ENCODE measurements around the gene CNTN1.

CNTN1 gene

DNA sequence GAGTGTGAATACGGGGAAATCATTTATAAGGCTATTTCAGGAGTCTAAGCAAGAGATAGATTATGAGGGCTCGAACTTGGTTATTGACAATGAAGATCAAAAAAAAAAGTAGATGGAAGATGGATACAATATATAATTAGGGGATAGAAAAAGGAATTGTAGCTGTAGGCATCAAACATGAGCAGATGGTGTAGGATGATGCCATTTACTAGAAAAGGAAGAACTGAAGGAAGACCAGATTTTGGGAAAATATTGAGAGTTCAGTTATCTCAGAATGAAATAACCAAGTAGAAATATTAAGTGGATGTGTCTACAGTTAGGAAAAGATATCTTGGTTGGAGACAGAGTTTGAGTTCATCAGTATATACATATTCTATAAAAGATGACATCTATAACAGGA lies 109.6 kb downstream of the CNTN1 start:
- H2AFZ ChIP-seq (ENCODE audit: insufficient read depth, low read length, poor library complexity): no peak overlapping the region
- WGBS (ENCODE audit: extremely low coverage, insufficient coverage, insufficient read length): no CpG with 5 or more reads among the region's 2 CpGs
- no peaks in the 10 kb centered on the region for H3K4me1 ChIP-seq (ENCODE audit: control insufficient read depth in 1 of 2, insufficient read depth in 2 of 2, low read length in 2 of 2)
- H3K9me3 ChIP-seq (ENCODE audit: insufficient read depth, low read depth, low read length): no peaks in the 10 kb centered on the region
- H4K8ac ChIP-seq (ENCODE audit: low read depth, low read length): no peak overlapping the region
- H2BK5ac ChIP-seq (ENCODE audit: low read depth, low read length, poor library complexity): no peak overlapping the region
- H2BK12ac ChIP-seq (ENCODE audit: low read length): no peak overlapping the region
- no peak overlapping the region for H3K4me3 ChIP-seq (ENCODE audit: low read depth, low read length)
- no peak overlapping the region for H3K23ac ChIP-seq (ENCODE audit: low read length)
- no peak for DNase-seq
- H3K4ac ChIP-seq (ENCODE audit: low read depth, low read length): no peak overlapping the region
- H3K18ac ChIP-seq (ENCODE audit: low read length): no peak overlapping the region
- H3K4me2 ChIP-seq (ENCODE audit: low read length): no peak overlapping the region
- H3K27me3 ChIP-seq (ENCODE audit: insufficient read depth, low read length): no peaks in the 10 kb centered on the region
- no peak overlapping the region for H4K91ac ChIP-seq (ENCODE audit: low read depth, low read length)
- no peak overlapping the region for H3K14ac ChIP-seq (ENCODE audit: low read length)
- no peaks in the 10 kb centered on the region for H3K36me3 ChIP-seq (ENCODE audit: control insufficient read depth in 1 of 2, insufficient read depth in 2 of 2, low read length in 2 of 2)
- no peak overlapping the region for H3K27ac ChIP-seq (ENCODE audit: low read depth, low read length)
- H4K12ac ChIP-seq (ENCODE audit: low read depth, low read length): no peak overlapping the region
- H3K9ac ChIP-seq (ENCODE audit: low read length): no peak overlapping the region
- no peak overlapping the region for H2AK5ac ChIP-seq (ENCODE audit: low read length)
- no peak overlapping the region for H2BK120ac ChIP-seq (ENCODE audit: insufficient read depth, low read length, poor library complexity)
- no peaks in the 10 kb centered on the region for H3K79me2 ChIP-seq (ENCODE audit: control insufficient read depth, insufficient read depth, low read length, poor library complexity)
- H3K79me1 ChIP-seq (ENCODE audit: low read length): no peaks in the 10 kb centered on the region

DNA sequence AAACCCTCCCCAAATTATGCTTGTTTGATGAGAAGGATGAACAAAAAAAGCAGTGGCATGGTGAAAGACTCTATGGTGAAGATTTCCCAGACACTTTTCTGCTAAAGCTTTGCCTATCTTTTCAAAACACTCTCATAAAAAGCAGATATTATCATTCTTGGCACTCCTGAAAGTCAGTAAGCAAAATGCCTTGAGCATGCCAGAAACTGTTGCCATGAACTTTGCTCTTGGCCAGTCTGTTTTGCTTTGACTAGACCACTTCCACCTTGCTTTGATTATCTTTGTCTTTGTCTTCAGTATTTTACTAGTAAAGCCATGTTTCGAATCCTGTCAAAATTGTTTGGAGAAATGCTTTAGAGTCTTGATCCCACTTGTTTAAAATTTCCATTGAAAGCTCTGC lies 110.4 kb downstream of the CNTN1 start:
- no peak overlapping the region for H2AFZ ChIP-seq (ENCODE audit: insufficient read depth, low read length, poor library complexity)
- no peak overlapping the region for H4K12ac ChIP-seq (ENCODE audit: low read depth, low read length)
- no peak overlapping the region for H2BK12ac ChIP-seq (ENCODE audit: low read length)
- no peaks in the 10 kb centered on the region for H3K36me3 ChIP-seq (ENCODE audit: control insufficient read depth in 1 of 2, insufficient read depth in 2 of 2, low read length in 2 of 2)
- no peak overlapping the region for H3K23ac ChIP-seq (ENCODE audit: low read length)
- H3K14ac ChIP-seq (ENCODE audit: low read length): no peak overlapping the region
- H4K8ac ChIP-seq (ENCODE audit: low read depth, low read length): no peak overlapping the region
- no peak for DNase-seq
- H2BK5ac ChIP-seq (ENCODE audit: low read depth, low read length, poor library complexity): no peak overlapping the region
- H3K27ac ChIP-seq (ENCODE audit: low read depth, low read length): no peak overlapping the region
- no peak overlapping the region for H3K18ac ChIP-seq (ENCODE audit: low read length)
- WGBS (ENCODE audit: extremely low coverage, insufficient coverage, insufficient read length): no CpG with 5 or more reads among the region's 1 CpG
- no peak overlapping the region for H3K9ac ChIP-seq (ENCODE audit: low read length)
- H3K79me1 ChIP-seq (ENCODE audit: low read length): no peaks in the 10 kb centered on the region
- H3K4me1 ChIP-seq (ENCODE audit: control insufficient read depth in 1 of 2, insufficient read depth in 2 of 2, low read length in 2 of 2): no peaks in the 10 kb centered on the region
- no peak overlapping the region for H3K4me3 ChIP-seq (ENCODE audit: low read depth, low read length)
- H3K4me2 ChIP-seq (ENCODE audit: low read length): no peak overlapping the region
- no peak overlapping the region for H2AK5ac ChIP-seq (ENCODE audit: low read length)
- no peak overlapping the region for H4K91ac ChIP-seq (ENCODE audit: low read depth, low read length)
- no peaks in the 10 kb centered on the region for H3K79me2 ChIP-seq (ENCODE audit: control insufficient read depth, insufficient read depth, low read length, poor library complexity)
- H3K4ac ChIP-seq (ENCODE audit: low read depth, low read length): no peak overlapping the region
- H2BK120ac ChIP-seq (ENCODE audit: insufficient read depth, low read length, poor library complexity): no peak overlapping the region
- H3K9me3 ChIP-seq (ENCODE audit: insufficient read depth, low read depth, low read length): no peaks in the 10 kb centered on the region
- H3K27me3 ChIP-seq (ENCODE audit: insufficient read depth, low read length): no peaks in the 10 kb centered on the region

DNA sequence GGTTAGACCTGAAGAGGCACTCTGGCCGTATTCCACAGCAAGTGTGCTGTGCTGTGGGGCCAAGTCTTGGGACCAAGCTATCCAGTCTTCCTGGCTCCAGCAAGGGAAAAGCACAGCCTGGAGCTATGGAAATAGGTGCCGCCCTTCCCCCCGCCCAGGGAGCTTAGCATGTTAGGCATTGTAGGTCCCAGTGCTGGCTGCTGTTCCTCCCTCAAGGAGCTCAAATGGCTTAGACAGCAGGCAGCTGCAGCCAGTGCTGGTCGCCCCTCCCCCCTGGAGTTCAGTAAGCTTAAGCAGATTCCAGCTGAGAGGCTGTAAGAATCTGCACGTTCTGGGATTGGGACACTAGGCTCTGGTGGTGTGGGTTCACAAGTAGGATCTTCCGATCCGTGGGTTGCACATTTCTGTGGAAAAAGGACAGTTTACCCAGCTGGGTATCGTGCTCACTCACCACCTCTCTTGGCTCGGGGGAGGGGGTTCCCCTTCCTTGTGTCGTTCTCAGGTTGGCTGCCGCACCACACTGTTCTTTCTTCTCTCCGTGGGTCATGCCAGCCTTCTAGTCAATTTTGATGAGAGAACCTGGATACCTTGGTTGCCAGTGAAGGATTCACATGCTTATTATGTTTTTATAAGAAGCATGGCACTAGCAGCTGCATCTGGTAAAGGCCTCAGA lies 127.3 kb downstream of the CNTN1 start:
- Histone ChIP-seq H3K4me2 (ENCODE audit: low read length) (no peak overlapping the region), H3K27me3 (ENCODE audit: insufficient read depth, low read length) (no peaks in the 10 kb centered on the region), H3K4me1 (ENCODE audit: control insufficient read depth in 1 of 2, insufficient read depth in 2 of 2, low read length in 2 of 2) (peaks cover 5 to 8% of the 10 kb centered on the region in 2 experiments), H2AK5ac (ENCODE audit: low read length) (no peak overlapping the region), H2BK12ac (ENCODE audit: low read length) (no peak overlapping the region), H3K27ac (ENCODE audit: low read depth, low read length) (no peak overlapping the region), H2BK120ac (ENCODE audit: insufficient read depth, low read length, poor library complexity) (no peak overlapping the region), H3K9ac (ENCODE audit: low read length) (no peak overlapping the region), H3K9me3 (ENCODE audit: insufficient read depth, low read depth, low read length) (no peaks in the 10 kb centered on the region), H4K8ac (ENCODE audit: low read depth, low read length) (no peak overlapping the region), H2AFZ (ENCODE audit: insufficient read depth, low read length, poor library complexity) (no peak overlapping the region), H3K23ac (ENCODE audit: low read length) (no peak overlapping the region), H3K14ac (ENCODE audit: low read length) (no peak overlapping the region), H3K18ac (ENCODE audit: low read length) (no peak overlapping the region), H4K12ac (ENCODE audit: low read depth, low read length) (no peak overlapping the region), H4K91ac (ENCODE audit: low read depth, low read length) (no peak overlapping the region), H3K79me1 (ENCODE audit: low read length) (no peaks in the 10 kb centered on the region), H2BK5ac (ENCODE audit: low read depth, low read length, poor library complexity) (no peak overlapping the region), H3K4ac (ENCODE audit: low read depth, low read length) (no peak overlapping the region), H3K36me3 (ENCODE audit: control insufficient read depth in 1 of 2, insufficient read depth in 2 of 2, low read length in 2 of 2) (no peaks in the 10 kb centered on the region), H3K79me2 (ENCODE audit: control insufficient read depth, insufficient read depth, low read length, poor library complexity) (no peaks in the 10 kb centered on the region), H3K4me3 (ENCODE audit: low read depth, low read length) (no peak overlapping the region)
- WGBS (ENCODE audit: extremely low coverage, insufficient coverage, insufficient read length): no CpG with 5 or more reads among the region's 12 CpGs
- DNase-seq: peak; percentile 5 to 27

DNA sequence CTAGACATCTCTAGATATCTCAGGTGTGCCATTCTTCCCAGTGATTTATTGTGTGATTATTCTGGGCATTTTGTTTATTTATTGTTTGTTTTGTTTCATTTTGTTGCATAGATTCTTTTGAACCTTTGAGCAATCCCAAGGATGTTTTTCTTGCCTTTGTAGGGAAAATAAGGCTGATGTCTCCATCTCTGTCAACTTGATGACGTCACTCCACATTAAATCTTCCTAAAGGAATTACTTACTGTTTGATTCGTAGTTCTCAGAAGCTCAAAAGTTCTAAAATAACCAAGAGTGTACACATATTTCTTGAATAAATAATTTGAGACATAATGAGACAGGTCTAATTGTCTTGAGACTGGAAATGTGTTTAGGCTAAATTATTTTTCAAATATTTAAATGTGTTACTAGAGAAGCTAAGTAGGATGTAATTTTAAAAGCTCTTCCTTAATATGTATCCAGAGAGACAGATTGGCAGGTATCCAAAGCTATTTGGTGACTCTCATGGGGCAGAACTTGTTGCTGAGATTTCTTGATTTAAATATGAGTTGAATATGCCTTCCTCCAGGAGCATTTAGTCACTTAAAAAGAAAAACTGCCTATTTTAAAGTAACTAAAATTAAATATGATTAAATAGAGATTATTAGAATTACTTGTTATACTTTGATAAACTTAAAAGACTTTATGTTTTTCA lies 128.7 kb downstream of the CNTN1 start:
- H3K27ac ChIP-seq (ENCODE audit: low read depth, low read length): no peak overlapping the region
- H2AK5ac ChIP-seq (ENCODE audit: low read length): no peak overlapping the region
- no peak overlapping the region for H3K14ac ChIP-seq (ENCODE audit: low read length)
- no peak overlapping the region for H2AFZ ChIP-seq (ENCODE audit: insufficient read depth, low read length, poor library complexity)
- H3K36me3 ChIP-seq (ENCODE audit: control insufficient read depth in 1 of 2, insufficient read depth in 2 of 2, low read length in 2 of 2): no peaks in the 10 kb centered on the region
- no peak overlapping the region for H3K4me3 ChIP-seq (ENCODE audit: low read depth, low read length)
- no peak overlapping the region for H4K91ac ChIP-seq (ENCODE audit: low read depth, low read length)
- no peak overlapping the region for H3K18ac ChIP-seq (ENCODE audit: low read length)
- WGBS (ENCODE audit: extremely low coverage, insufficient coverage, insufficient read length): no CpG with 5 or more reads among the region's 2 CpGs
- H3K9me3 ChIP-seq (ENCODE audit: insufficient read depth, low read depth, low read length): no peaks in the 10 kb centered on the region
- H3K4me1 ChIP-seq (ENCODE audit: control insufficient read depth in 1 of 2, insufficient read depth in 2 of 2, low read length in 2 of 2): peaks cover 5 to 8% of the 10 kb centered on the region in 2 experiments
- H2BK12ac ChIP-seq (ENCODE audit: low read length): no peak overlapping the region
- H3K23ac ChIP-seq (ENCODE audit: low read length): no peak overlapping the region
- no peak for DNase-seq
- no peak overlapping the region for H3K4ac ChIP-seq (ENCODE audit: low read depth, low read length)
- no peak overlapping the region for H3K4me2 ChIP-seq (ENCODE audit: low read length)
- no peak overlapping the region for H3K9ac ChIP-seq (ENCODE audit: low read length)
- no peak overlapping the region for H2BK5ac ChIP-seq (ENCODE audit: low read depth, low read length, poor library complexity)
- no peak overlapping the region for H4K12ac ChIP-seq (ENCODE audit: low read depth, low read length)
- no peaks in the 10 kb centered on the region for H3K27me3 ChIP-seq (ENCODE audit: insufficient read depth, low read length)
- no peaks in the 10 kb centered on the region for H3K79me1 ChIP-seq (ENCODE audit: low read length)
- no peak overlapping the region for H4K8ac ChIP-seq (ENCODE audit: low read depth, low read length)
- no peak overlapping the region for H2BK120ac ChIP-seq (ENCODE audit: insufficient read depth, low read length, poor library complexity)
- H3K79me2 ChIP-seq (ENCODE audit: control insufficient read depth, insufficient read depth, low read length, poor library complexity): no peaks in the 10 kb centered on the region
